ENCODE results near the gene WDR82.

Gene WDR82

DNA sequence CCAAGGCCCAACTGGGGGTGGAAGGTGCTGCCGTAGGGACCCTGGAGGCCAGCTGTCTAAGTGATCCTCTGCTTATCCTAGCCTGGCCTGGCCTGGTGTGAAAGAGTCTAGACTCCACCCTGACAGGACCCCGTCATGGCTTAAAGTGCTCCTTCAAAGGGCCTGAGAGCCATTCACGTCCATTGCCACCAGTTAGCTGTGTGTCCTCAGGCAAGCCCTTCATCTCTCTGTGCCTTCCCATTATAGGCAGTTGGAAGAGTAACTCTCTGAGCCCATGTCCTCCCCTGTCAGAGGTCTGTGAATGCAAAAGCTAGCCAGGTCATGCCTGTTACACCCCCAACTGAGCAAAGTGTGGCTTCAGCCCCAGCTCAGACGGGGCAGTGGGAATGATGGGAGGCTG, 28.5 kb upstream of the WDR82 start:
- no peak for DNase-seq

DNA sequence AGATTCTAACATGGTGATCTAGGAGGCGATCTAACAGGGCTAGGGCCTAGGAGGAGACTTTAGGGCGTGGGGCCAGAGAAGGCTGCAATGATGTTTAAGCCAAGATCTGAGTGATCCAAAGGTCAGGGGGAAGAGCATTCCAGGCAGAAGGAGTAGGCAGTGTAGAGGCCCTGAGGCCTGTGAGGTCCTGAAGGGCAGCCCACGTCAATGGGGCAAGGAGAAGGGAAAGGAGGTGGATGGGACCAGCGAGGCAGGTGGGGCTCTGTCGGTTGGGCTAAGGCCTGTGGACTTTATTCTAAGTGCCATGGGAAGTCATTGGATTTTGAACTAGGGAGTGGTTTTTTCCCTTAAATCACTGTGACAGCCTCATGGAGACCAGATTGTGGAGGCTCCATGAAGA, 27.5 kb upstream of the WDR82 start:
- DNase-seq, result no peak

DNA sequence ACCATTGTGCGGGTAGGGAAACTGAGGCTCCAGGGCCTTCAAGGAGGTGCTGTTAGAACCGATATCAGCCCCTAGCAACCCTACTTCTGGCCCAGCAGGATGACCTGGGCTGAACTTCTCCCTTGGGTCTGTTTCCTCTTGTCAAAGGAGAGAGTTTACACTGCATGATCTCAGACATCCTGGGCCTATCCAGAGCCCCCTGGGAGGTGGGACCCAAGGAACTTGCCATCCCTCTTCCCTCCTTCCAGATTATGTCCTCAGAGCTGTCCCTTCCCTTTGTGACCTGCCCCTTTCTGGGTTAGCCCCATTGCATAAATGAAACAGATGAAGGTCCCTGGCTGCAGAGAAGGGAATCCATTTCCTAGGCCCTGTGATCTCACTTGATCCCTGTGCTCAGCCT, 25.4 kb upstream of the WDR82 start:
- DNase-seq, result no peak

- DNase-seq, result no peak
Observed at GRCh38 chr3:52302426-52303145, 24.1 kb upstream of the WDR82 start.

GRCh38 chr3:52299879-52300611, 21.6 kb upstream of the WDR82 start:
- no peak for DNase-seq

DNA sequence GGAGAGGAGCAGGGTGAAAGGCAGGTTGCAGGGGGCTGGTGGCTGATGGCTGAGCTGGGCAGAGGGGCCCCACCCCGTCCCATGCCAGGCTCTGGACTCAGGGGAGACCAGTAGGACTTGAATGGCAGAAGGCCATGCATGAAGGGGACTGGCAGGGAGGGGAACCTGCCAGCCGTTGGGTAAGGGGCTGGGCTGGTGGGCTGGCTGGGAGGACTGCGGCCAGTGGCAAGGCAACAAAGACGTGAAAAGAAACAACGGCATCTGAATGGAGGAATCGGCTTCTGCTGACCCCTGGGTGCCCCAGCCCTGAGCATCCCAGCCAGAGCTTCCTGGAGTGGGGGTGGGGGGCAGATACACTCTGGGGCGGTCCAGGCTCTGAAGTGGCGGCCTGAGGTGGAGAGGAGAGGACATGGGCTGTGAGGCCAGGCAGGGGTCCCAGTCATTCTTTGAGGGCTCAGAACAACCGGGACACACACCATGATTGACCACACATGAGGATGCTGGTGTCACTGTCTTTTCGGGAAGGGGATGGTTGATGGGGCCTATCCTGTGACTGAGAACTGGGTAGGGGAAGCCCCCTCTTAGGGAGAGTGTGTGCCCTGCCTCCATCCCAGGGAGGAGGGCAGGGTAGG, 20.9 kb upstream of the WDR82 start:
- no peak for DNase-seq

- DNase-seq, result no peak
Observed at GRCh38 chr3:52298149-52299098, 20.0 kb upstream of the WDR82 start.

DNA sequence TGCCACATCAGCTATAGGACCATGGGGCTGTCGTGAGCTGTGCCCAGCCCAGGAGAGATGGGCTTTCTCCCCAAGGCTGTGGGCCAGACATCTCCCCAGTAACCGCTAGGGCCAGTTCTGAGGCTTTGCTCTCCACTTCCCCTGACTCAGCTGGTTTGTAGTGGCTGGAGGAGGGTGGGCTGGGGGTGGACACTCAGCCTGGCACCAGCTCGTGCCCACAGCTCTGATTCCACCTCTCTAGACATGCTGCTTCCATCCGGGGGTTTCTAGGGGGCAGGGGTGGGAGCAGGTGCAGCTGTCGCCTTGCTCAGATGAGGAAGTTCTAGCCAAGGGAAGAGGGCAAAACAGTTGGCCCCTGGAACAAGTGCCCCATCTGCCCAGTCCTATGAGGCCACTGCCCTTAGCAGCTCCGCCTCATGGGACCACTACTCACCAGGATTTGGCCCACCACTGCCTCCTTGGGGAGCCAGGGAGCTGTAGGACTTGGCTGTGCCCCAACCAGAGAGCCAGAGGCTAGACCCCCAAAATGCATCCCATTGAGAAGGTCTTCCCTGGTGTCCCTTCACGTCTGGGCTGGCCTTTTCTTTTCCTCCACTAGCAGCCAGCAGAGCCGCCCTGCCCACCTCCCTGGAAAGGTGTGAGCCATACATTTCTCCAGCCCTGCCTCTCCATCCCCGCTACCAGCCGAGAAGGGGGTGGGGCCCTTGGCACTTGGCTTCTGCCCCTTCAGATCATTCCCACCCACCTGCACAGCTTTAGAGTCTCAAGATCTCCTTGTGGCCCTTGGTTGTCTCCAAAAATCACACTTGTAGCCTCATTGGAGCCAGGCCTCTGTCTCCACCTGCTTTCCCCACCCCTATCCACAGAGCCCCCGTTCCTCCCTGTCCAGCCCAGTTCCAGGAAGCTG, 19.0 kb upstream of the WDR82 start:
- DNase-seq, result no peak

- no peak for DNase-seq
Observed at GRCh38 chr3:52295671-52296208, 17.3 kb upstream of the WDR82 start.

GRCh38 chr3:52294320-52295150, 16.1 kb upstream of the WDR82 start:
- DNase-seq, result no peak

- no peak for DNase-seq
Observed at GRCh38 chr3:52293491-52294319, 15.3 kb upstream of the WDR82 start.

GRCh38 chr3:52292247-52293065, 14.0 kb upstream of the WDR82 start:
- no peak for DNase-seq

DNA sequence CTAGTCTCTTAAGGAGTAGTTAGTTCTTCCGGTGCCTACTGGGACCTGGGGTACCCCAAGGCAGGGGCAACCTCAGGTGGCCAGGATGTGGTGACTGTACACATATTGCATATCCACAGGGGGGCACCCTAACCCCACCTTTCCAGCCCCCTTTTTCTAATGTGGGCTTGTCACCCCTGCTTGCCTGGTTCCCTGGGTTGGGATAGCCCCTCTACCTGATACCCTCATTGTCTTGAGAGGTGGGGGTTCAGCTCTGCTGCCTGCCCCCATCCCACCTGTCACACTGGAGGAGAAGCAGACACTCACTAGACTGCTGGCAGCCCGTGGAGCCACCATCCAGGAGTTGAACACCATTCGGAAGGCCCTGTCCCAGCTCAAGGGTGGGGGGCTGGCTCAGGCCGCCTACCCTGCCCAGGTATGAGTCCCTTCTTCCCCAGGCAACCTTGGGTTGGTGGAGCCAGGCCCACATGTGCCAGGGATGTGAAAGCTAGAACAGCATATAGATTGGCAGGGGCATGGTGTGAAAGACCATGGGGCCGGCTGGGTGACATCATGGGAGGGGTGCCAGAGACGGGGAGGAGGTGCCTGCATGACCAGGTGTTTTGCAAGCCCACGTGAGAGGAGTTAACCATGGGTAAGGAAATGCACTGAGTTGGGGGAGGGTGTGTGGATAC, 13.2 kb upstream of the WDR82 start:
- DNase-seq, result no peak

DNA sequence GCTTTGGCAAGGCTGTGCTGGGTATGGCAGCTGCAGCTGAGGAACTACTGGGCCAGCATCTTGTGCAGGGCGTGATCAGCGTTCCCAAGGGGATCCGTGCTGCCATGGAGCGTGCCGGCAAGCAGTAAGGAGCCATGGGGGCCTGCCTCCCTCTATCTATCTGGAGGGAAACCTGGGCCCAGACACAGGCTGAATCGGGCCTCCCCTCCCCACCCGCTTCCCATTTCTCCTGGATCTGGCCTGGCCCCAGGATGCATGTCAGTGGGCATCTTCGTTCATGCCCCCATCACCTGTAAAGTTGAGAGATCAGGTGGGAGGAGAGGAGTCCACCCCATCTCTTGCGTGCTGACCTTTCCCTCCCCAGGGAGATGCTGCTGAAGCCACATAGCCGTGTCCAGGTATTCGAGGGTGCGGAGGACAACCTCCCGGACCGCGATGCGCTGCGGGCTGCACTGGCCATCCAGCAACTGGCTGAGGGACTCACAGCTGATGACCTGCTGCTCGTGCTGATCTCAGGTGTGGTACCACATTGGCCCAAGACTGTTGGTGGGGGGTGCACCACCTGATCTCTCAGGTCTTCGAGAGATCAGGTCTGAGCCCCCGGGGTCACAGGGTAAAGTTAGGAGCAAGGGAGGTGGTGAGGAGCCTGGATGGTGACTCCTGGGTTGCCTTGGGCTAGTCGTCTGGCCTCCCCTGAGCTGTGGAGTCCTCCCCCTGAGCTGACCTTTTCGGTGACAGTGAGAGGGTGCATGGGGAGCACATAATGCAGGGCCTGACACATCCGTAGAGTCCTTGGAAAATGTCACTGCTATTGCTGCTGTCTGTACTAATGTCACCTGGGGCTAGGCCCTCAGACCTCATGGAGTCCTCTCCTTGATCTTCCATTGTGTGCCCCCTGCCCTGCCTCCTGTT, 12.4 kb upstream of the WDR82 start:
- no peak for DNase-seq

- no peak for DNase-seq
Observed at GRCh38 chr3:52289747-52290595, 11.5 kb upstream of the WDR82 start.

DNA sequence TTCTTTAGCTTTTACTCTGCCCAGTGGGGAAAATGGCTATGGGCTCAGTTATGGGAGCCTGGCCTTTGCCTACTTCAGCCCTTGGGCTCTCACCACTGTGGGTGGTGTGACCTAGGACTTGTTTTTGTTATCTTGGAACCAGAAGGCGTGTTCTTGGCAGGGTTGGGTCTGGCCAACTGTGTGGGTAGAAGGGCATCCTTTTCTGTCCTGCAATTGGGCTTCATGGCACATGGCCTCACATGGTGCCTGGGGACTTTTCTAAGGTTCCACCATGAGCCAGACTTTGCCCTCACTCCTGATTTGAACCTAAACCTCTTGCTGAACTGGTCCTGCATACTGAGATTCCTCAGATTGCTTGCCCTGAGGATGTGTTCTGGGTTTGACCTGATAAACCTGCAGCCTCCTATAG, 10.9 kb upstream of the WDR82 start:
- DNase-seq, result no peak
